22Rv1 (cell line): ENCODE data around the gene GPHN.

Source experiments
- H3K27ac ChIP-seq: fragments of 450-650 bp; 2 replicates; pipeline ENCODE4 v1.5.1; 2017
- ZFX ChIP-seq: fragments of 450-650 bp; IDR thresholded peaks from 2 replicates; pipeline ENCODE4 v1.6.1; 2017; ENCODE audit warnings: antibody characterized with exemption, borderline replicate concordance
- TF ChIP-seq, protein P1 (sequence below): fragments of 450-650 bp; IDR thresholded peaks from 2 replicates; pipeline ENCODE4 v1.5.1; 2017; ENCODE audit warnings: mild to moderate bottlenecking

Gene GPHN

DNA sequence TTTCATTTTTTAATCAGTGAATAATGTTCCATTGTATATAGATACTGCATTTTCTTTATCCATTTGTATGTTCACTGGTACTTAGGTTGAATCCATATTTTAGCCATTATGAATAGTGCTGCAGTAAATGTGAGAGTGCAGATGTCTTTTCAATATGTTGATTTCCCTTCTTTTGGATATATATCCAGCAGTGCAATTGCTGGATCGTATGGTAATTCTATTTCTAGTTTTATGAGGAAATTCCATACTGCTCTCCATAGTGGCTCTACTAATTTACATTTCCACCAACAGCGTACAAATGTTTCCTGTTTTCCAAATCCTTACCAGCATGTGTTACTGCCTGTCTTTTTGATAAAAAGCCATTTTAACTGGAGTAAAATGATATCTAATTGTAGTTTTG is 392.8 kb downstream of the GPHN start:
- no peak overlapping the region for H3K27ac ChIP-seq
- no peak for TF ChIP-seq ZFX
- TF ChIP-seq, protein P1, sequence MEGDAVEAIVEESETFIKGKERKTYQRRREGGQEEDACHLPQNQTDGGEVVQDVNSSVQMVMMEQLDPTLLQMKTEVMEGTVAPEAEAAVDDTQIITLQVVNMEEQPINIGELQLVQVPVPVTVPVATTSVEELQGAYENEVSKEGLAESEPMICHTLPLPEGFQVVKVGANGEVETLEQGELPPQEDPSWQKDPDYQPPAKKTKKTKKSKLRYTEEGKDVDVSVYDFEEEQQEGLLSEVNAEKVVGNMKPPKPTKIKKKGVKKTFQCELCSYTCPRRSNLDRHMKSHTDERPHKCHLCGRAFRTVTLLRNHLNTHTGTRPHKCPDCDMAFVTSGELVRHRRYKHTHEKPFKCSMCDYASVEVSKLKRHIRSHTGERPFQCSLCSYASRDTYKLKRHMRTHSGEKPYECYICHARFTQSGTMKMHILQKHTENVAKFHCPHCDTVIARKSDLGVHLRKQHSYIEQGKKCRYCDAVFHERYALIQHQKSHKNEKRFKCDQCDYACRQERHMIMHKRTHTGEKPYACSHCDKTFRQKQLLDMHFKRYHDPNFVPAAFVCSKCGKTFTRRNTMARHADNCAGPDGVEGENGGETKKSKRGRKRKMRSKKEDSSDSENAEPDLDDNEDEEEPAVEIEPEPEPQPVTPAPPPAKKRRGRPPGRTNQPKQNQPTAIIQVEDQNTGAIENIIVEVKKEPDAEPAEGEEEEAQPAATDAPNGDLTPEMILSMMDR = no peak

- no peak for TF ChIP-seq ZFX
- no peak overlapping the region for H3K27ac ChIP-seq
These were observed 402.4 kb downstream of the GPHN start for GRCh38 chr14:66910311-66910840.

- H3K27ac ChIP-seq = no peak overlapping the region
- TF ChIP-seq, protein P1 = no peak
- TF ChIP-seq ZFX = no peak
These were observed 408.5 kb downstream of the GPHN start for GRCh38 chr14:66916421-66916820.

DNA sequence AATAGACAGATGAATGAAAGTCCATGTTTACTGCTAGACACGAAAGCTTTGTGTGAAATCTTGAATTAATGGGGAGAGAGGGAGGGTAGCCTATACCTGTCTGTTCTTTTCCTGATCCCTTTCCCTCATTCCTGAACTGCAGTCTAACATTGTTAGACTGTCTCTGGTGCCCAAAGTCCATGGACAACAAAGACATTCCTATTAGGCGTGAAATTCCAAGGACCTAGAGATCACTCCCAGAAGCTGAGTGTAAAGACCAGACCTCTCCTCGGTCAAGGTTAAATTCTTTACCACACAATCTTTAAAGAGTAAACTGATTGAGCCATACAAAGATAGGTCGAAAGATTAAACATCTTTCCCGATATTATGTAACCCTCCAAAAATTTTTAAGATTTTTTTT is 410.6 kb downstream of the GPHN start:
- H3K27ac ChIP-seq = no peak overlapping the region
- TF ChIP-seq, protein P1 = no peak
- TF ChIP-seq ZFX = no peak

DNA sequence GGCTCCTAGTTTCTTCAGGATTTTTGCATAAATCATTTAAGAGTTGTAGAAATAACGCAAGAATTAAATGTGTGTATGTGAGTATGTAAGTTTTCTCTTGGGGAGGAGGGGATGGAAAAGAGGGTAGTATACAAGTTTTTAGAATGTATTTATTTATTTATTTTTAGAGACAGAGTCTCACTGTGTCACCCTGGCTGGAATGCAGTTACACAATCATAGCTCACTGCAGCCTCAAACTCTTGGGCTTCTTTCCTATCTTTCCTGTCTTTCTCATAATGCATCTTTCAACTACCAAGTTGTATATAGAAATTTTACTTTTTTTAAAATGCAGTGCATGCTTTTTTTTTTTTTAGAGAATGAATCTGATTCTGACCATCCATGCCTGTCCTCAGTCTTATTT is 412.2 kb downstream of the GPHN start:
- TF ChIP-seq, protein P1 = no peak
- no peak for TF ChIP-seq ZFX
- H3K27ac ChIP-seq = no peak overlapping the region

DNA sequence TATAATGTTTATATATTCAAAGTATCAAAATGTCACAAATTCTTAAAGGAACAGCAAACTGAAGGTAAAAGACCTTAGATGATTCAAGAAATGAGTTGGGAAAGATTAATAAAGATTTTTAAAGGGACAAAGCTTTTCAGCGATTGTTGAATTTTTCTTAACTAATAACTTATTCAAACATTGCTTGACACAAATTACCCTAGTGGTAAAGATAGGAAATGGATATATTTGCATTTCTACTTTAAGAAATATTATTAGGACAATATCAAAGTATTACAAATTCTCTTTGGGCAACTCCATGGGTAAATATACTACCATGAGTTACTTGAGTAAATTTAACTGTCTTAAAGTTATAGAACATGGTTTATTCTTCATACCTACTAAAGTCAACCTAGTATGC is 415.3 kb downstream of the GPHN start:
- TF ChIP-seq ZFX = no peak

DNA sequence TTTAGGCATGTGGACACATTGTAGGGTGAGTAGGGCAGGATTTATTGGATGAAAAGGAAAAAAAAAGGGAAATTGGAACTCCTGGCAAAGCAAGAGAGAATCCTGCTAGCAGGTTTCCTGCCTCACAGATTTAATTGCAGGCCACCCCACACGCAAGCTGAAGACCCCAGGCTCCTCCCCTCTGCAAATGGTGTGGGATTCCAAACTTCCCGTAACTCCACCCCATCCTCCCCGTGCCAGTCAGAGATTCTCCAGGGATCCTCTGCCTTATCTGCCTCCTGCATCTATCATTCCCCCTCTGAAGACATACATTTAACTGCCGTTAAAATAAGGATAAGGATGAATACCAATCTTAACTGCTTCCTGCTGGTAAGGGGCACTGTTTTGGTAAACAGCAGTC is 431.5 kb downstream of the GPHN start:
- no peak for TF ChIP-seq ZFX
- TF ChIP-seq, protein P1 = no peak
- no peak overlapping the region for H3K27ac ChIP-seq

More for the DNA sequence above, 415.3 kb downstream of the GPHN start:
- no peak overlapping the region for H3K27ac ChIP-seq

- TF ChIP-seq, protein P1 = no peak
- no peak for TF ChIP-seq ZFX
- no peak overlapping the region for H3K27ac ChIP-seq
These were observed 436.9 kb downstream of the GPHN start for GRCh38 chr14:66944872-66945271.

DNA sequence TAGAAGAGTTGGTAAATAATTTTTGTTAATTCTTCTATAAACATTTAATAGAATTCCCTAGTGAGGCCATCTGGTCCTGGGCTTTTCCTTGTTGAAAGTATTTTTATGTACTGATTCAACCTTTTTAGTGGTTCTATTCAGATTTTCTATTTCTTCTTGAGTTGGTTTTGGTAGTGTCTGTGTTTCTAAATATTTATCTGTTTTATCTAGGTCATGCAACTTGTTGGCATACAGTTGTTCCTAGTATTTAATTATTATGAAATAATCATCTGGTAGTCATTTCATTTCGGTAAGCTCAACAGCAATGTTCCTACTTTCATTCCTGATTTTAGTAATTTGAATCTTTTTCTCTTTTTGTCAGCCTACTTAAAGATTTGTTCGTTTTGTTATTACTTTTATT is 447.2 kb downstream of the GPHN start:
- TF ChIP-seq, protein P1 = no peak
- TF ChIP-seq ZFX = no peak
- no peak overlapping the region for H3K27ac ChIP-seq
